ENCODE results near the gene MKNK1. TPM values are rescaled to one million over a fixed set of nuclear protein-coding genes. Genes with fewer than 3 reads are reported as not detected.

Gene MKNK1
- total and polyA plus RNA-seq, 2 of the 8 experiments (the other 6 are each of a cell fraction or from before 2014, with no cell fraction given): 13.9 to 21.5 TPM

DNA sequence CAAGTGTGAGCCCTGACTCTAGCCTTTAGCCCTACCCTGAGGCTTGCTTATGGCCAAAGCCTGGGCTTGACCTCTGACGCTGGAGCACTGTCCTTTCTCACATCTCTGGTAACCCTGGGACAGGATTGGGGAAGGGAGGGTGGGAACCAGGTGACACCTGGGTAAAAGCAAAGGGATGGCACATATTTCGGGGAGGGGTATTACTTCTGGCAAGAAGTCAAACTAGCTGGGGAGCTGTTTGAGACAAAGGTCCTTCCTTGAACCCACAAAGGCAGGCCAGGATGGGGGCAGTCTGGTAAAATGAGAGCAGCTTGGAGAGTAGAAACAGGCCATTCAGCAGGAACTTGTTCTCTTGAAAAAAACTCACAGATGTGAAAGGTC is 10.5 kb upstream of the MKNK1 start:
- H2BK15ac ChIP-seq (ENCODE audit: low read length): no peak overlapping the region
- no peaks in the 10 kb centered on the region for H4K20me1 ChIP-seq (replicated peaks in 1 of 2; ENCODE audit: control insufficient read depth in 1 of 2, insufficient read depth in 2 of 2, low read length in 2 of 2)
- H2BK12ac ChIP-seq (ENCODE audit: low read depth, low read length): peak overlapping the region; percentile 10; the same call in 1 of the 2 replicates
- H4K91ac ChIP-seq (replicated peaks; ENCODE audit: insufficient read length, low read length): peak overlapping the region; percentile 54
- 82% methylated on average over 2 of the region's 2 CpGs; no CpG with 5 or more reads in 1 of the 2 experiments for WGBS, 2 experiments (ENCODE audit: extremely low coverage in 1 of 2, insufficient coverage in 1 of 2, insufficient read length in 1 of 2, insufficient replicate concordance in 2 of 2, low coverage in 1 of 2, low lambda C conversion rate in 2 of 2, missing lambda C conversion rate in 1 of 2)
- no peak overlapping the region for H3K18ac ChIP-seq (ENCODE audit: extremely low read depth, low read length)
- peak overlapping the region; percentile 64; the same call in 1 of the 2 replicates for H3K27ac ChIP-seq (ENCODE audit: low read depth, low read length)
- FAIRE-seq (no peak), DNase-seq (ENCODE audit: low read depth in 1 of 2, low spot score in 2 of 2) (no peak)
- H3K4me1 ChIP-seq (replicated peaks in 1 of 4; ENCODE audit: control insufficient read depth in 3 of 4, insufficient read depth in 4 of 4, low read length in 3 of 4): peaks cover 11 to 35% (median 24%) of the 10 kb centered on the region in 4 experiments
- TF ChIP-seq GTF2F1 (IDR thresholded peaks at IDR 0.05; ENCODE audit: borderline replicate concordance, low read depth, low read length): no peak
- H3K4ac ChIP-seq (replicated peaks; ENCODE audit: insufficient read length, low read depth, low read length): peak overlapping the region; percentile 17
- peak overlapping the region; percentile 8 for H2BK120ac ChIP-seq (replicated peaks; ENCODE audit: low read depth, low read length)
- no peak overlapping the region for H3K4me3 ChIP-seq (ENCODE audit: extremely low read depth in 1 of 4, insufficient read depth in 2 of 4, low read depth in 3 of 4, low read length in 4 of 4)
- no peaks in the 10 kb centered on the region for H3K79me1 ChIP-seq (ENCODE audit: low read depth, low read length)
- H2AFZ ChIP-seq (ENCODE audit: low read length): no peak overlapping the region
- CTCF ChIA-PET (ENCODE audit: partially characterized antibody): interaction anchor here (0.7 to 14.2 kb wide), 10 partner anchors 9 to 173 kb away, joined by 3 to 126 read pairs (median 4); partner anchors contain the start of gene MKNK1
- no peak overlapping the region for H3K56ac ChIP-seq (replicated peaks; ENCODE audit: insufficient read length, low read depth, low read length)
- peak overlapping the region; percentile 4; the same call in 1 of the 2 replicates for H2BK5ac ChIP-seq (ENCODE audit: low read depth, low read length)
- H3K27me3 ChIP-seq (replicated peaks in 1 of 4; ENCODE audit: control insufficient read depth in 3 of 4, extremely low read depth in 1 of 4, insufficient read depth in 3 of 4, low read length in 3 of 4): peaks cover 0 to 11% (median 9%) of the 10 kb centered on the region in 4 experiments; a peak in 5 of 7 replicates
- H3K4me2 ChIP-seq (ENCODE audit: insufficient read depth in 1 of 2, low read depth in 2 of 2, low read length in 2 of 2): peak overlapping the region in 1 of 2 experiments; percentile 19; a peak in 1 of 4 replicates
- H3K79me2 ChIP-seq (ENCODE audit: control insufficient read depth in 1 of 2, insufficient read depth in 2 of 2, low read length in 2 of 2): no peaks in the 10 kb centered on the region
- H2BK20ac ChIP-seq (ENCODE audit: low read length): no peak overlapping the region
- POLR2A ChIA-PET (ENCODE audit: partially characterized antibody): interaction anchor here (1.6 to 1.9 kb wide), 3 partner anchors 10 to 53 kb away, joined by 3 to 15 read pairs (median 8); partner anchors contain the start of genes ATPAF1 and MKNK1
- no peak overlapping the region for H3K23ac ChIP-seq (ENCODE audit: insufficient read length)
- H3K36me3 ChIP-seq (ENCODE audit: control insufficient read depth in 2 of 4, insufficient read depth in 4 of 4, low read length in 3 of 4): no peaks in the 10 kb centered on the region
- no peak overlapping the region for H3K14ac ChIP-seq (ENCODE audit: insufficient read length)
- H2AK5ac ChIP-seq (ENCODE audit: low read depth, low read length): peak overlapping the region; percentile 14; the same call in 1 of the 2 replicates
- H3K9ac ChIP-seq (replicated peaks in 1 of 4; ENCODE audit: extremely low read depth in 1 of 4, low read depth in 3 of 4, low read length in 3 of 4): no peak overlapping the region
- peaks cover 7% of the 10 kb centered on the region; the same call in 1 of the 2 replicates for H3K23me2 ChIP-seq (ENCODE audit: low read depth, low read length)
- H4K5ac ChIP-seq (ENCODE audit: insufficient read length, low read depth, low read length): no peak overlapping the region
- no peaks in the 10 kb centered on the region for H3K9me3 ChIP-seq (ENCODE audit: insufficient read depth in 2 of 2, low read depth in 1 of 2, low read length in 1 of 2)
- no peak overlapping the region for H4K8ac ChIP-seq (ENCODE audit: extremely low read depth, insufficient read depth, low read length)

Measured in H1 (cell line).